BE2C (cell line): ENCODE data around the gene ARRB1.
A peak's percentile ranks its signal among the peaks of the same experiment; 100 is the strongest.

Source experiments
- DNase-seq: peaks from one replicate; pipeline ENCODE4 v3.0.0-alpha.2; 2020
- H3K27me3 ChIP-seq: fragments of 250-450 bp; sonication (Bioruptor Pico); 2 replicates; pipeline ENCODE4 v1.5.1; 2020; ENCODE audit warnings: mild to moderate bottlenecking
- H3K36me3 ChIP-seq: fragments of 250-450 bp; sonication (Bioruptor Pico); 2 replicates; pipeline ENCODE4 v1.5.1; 2020; ENCODE audit warnings: mild to moderate bottlenecking
- H3K4me1 ChIP-seq: fragments of 250-450 bp; sonication (Bioruptor Pico); 2 replicates; pipeline ENCODE4 v1.5.1; 2020
- H3K4me3 ChIP-seq: 2 replicates; pipeline ENCODE4 v1.5.1; 2011; ENCODE audit warnings: low read depth, low read length
- H3K9me3 ChIP-seq: fragments of 250-450 bp; sonication (Bioruptor Pico); 2 replicates; pipeline ENCODE4 v1.5.1; 2020
- CTCF ChIP-seq: IDR thresholded peaks from 2 replicates; pipeline ENCODE4 v1.5.1; 2012; ENCODE audit warnings: mild to moderate bottlenecking, low read depth, low read length

ARRB1 gene

GRCh38 chr11:75280227-75280701 is 71.2 kb downstream of the ARRB1 start:
- Histone ChIP-seq H3K27me3 (no peaks in the 10 kb centered on the region), H3K4me1 (peaks cover 14% of the 10 kb centered on the region), H3K36me3 (peaks cover 59% of the 10 kb centered on the region), H3K4me3 (no peak overlapping the region), H3K9me3 (no peaks in the 10 kb centered on the region)
- DNase-seq, result peak; percentile 94
- peak; percentile 98 for TF ChIP-seq CTCF

- DNase-seq, result no peak
- H3K9me3 ChIP-seq, result no peaks in the 10 kb centered on the region
- H3K4me3 ChIP-seq, result no peak overlapping the region
- H3K27me3 ChIP-seq, result no peaks in the 10 kb centered on the region
- no peak for TF ChIP-seq CTCF
- peaks cover 14% of the 10 kb centered on the region for H3K4me1 ChIP-seq
- peaks cover 58% of the 10 kb centered on the region for H3K36me3 ChIP-seq
Measured at GRCh38 chr11:75279273-75279672, 72.2 kb downstream of the ARRB1 start.

- TF ChIP-seq CTCF, result no peak
- Histone ChIP-seq H3K4me1 (peaks cover 5% of the 10 kb centered on the region), H3K36me3 (peaks cover 65% of the 10 kb centered on the region), H3K27me3 (no peaks in the 10 kb centered on the region), H3K9me3 (no peaks in the 10 kb centered on the region), H3K4me3 (no peak overlapping the region)
- no peak for DNase-seq
Measured at GRCh38 chr11:75277991-75278790, 73.3 kb downstream of the ARRB1 start.

GRCh38 chr11:75277211-75277805 is 74.2 kb downstream of the ARRB1 start:
- Histone ChIP-seq H3K27me3 (no peaks in the 10 kb centered on the region), H3K4me3 (no peak overlapping the region), H3K4me1 (peaks cover 4% of the 10 kb centered on the region; the same call in 1 of the 2 replicates), H3K9me3 (no peaks in the 10 kb centered on the region), H3K36me3 (peaks cover 59% of the 10 kb centered on the region)
- DNase-seq, result no peak
- TF ChIP-seq CTCF, result no peak

- H3K36me3 ChIP-seq, result peaks cover 59% of the 10 kb centered on the region
- TF ChIP-seq CTCF, result no peak
- no peaks in the 10 kb centered on the region for H3K27me3 ChIP-seq
- no peak overlapping the region for H3K4me3 ChIP-seq
- no peaks in the 10 kb centered on the region for H3K9me3 ChIP-seq
- DNase-seq, result no peak
- H3K4me1 ChIP-seq, result peaks cover 4% of the 10 kb centered on the region; the same call in 1 of the 2 replicates
Measured at GRCh38 chr11:75276686-75277085, 74.8 kb downstream of the ARRB1 start.

GRCh38 chr11:75276186-75276585 is 75.3 kb downstream of the ARRB1 start:
- H3K4me3 ChIP-seq, result no peak overlapping the region
- DNase-seq, result no peak

More at GRCh38 chr11:75276186-75276585, 75.3 kb downstream of the ARRB1 start:
- Histone ChIP-seq H3K4me1 (peaks cover 4% of the 10 kb centered on the region; the same call in 1 of the 2 replicates), H3K27me3 (no peaks in the 10 kb centered on the region), H3K36me3 (peaks cover 57% of the 10 kb centered on the region), H3K9me3 (no peaks in the 10 kb centered on the region)
- no peak for TF ChIP-seq CTCF
